Measurements from ENCODE around the gene PLXNA4.

Gene PLXNA4

GRCh38 chr7:132515181-132515580 lies 61.1 kb downstream of the PLXNA4 start:
- TF ChIP-seq GABPA (IDR thresholded peaks at IDR 0.05; ENCODE audit: low read depth): no peak
- TF ChIP-seq CTCF (IDR thresholded peaks at IDR 0.05; ENCODE audit: insufficient read depth, low read length): no peak
- TF ChIP-seq REST (IDR thresholded peaks at IDR 0.05; ENCODE audit: insufficient replicate concordance, low read depth): no peak
- no peak for TF ChIP-seq SPI1 (IDR thresholded peaks at IDR 0.05; ENCODE audit: borderline replicate concordance, low read depth)
- no peak for TF ChIP-seq POLR2AphosphoS5 (IDR thresholded peaks at IDR 0.05; ENCODE audit: low read depth)
- Histone ChIP-seq H3K27ac (replicated peaks) (no peak overlapping the region), H3K4me3 (replicated peaks; ENCODE audit: insufficient read depth, low read length) (no peak overlapping the region), H3K27me3 (ENCODE audit: insufficient read depth, poor library complexity, severe bottlenecking) (no peaks in the 10 kb centered on the region)
- no peak for DNase-seq (ENCODE audit: low read depth in 1 of 2, low spot score in 1 of 2)

- H3K4me3 ChIP-seq (replicated peaks; ENCODE audit: insufficient read depth, low read length): no peak overlapping the region
- TF ChIP-seq CTCF (IDR thresholded peaks at IDR 0.05; ENCODE audit: insufficient read depth, low read length) (no peak), POLR2AphosphoS5 (IDR thresholded peaks at IDR 0.05; ENCODE audit: low read depth) (no peak), SPI1 (IDR thresholded peaks at IDR 0.05; ENCODE audit: borderline replicate concordance, low read depth) (no peak), GABPA (IDR thresholded peaks at IDR 0.05; ENCODE audit: low read depth) (no peak), REST (IDR thresholded peaks at IDR 0.05; ENCODE audit: insufficient replicate concordance, low read depth) (no peak)
- no peaks in the 10 kb centered on the region for H3K27me3 ChIP-seq (ENCODE audit: insufficient read depth, poor library complexity, severe bottlenecking)
Measured at GRCh38 chr7:132514430-132514829, 61.8 kb downstream of the PLXNA4 start.

GRCh38 chr7:132511921-132512320 lies 64.3 kb downstream of the PLXNA4 start:
- Histone ChIP-seq H3K4me3 (replicated peaks; ENCODE audit: insufficient read depth, low read length) (no peak overlapping the region), H3K27me3 (ENCODE audit: insufficient read depth, poor library complexity, severe bottlenecking) (no peaks in the 10 kb centered on the region), H3K27ac (replicated peaks) (no peak overlapping the region)
- TF ChIP-seq POLR2AphosphoS5 (IDR thresholded peaks at IDR 0.05; ENCODE audit: low read depth) (no peak), CTCF (IDR thresholded peaks at IDR 0.05; ENCODE audit: insufficient read depth, low read length) (no peak), REST (IDR thresholded peaks at IDR 0.05; ENCODE audit: insufficient replicate concordance, low read depth) (no peak), GABPA (IDR thresholded peaks at IDR 0.05; ENCODE audit: low read depth) (no peak), SPI1 (IDR thresholded peaks at IDR 0.05; ENCODE audit: borderline replicate concordance, low read depth) (no peak)
- DNase-seq (ENCODE audit: low read depth in 1 of 2, low spot score in 1 of 2): no peak

More at GRCh38 chr7:132514430-132514829, 61.8 kb downstream of the PLXNA4 start:
- no peak for DNase-seq (ENCODE audit: low read depth in 1 of 2, low spot score in 1 of 2)
- no peak overlapping the region for H3K27ac ChIP-seq (replicated peaks)
